H9 (cell line): ENCODE measurements around the gene EPO. TPM values are rescaled to one million over a fixed set of nuclear protein-coding genes. Genes with fewer than 3 reads are reported as not detected.

Experiments
- DNase-seq: peaks from one replicate; pipeline ENCODE4 v3.0.0-alpha.2; 2017
- H2AFZ ChIP-seq: one replicate; pipeline ENCODE4 v1.6.1; 2013; ENCODE audit warnings: mild to moderate bottlenecking, low read length, control low read depth, moderate library complexity
- H2AK5ac ChIP-seq: 2 replicates; pipeline ENCODE4 v1.6.1; 2013; ENCODE audit warnings: low read length, control low read depth, mixed read lengths; ENCODE audit not compliant: insufficient read length
- H2BK120ac ChIP-seq: one replicate; pipeline ENCODE4 v1.6.1; 2013; ENCODE audit warnings: low read depth, mild to moderate bottlenecking, low read length, control low read depth, inconsistent platforms; ENCODE audit not compliant: poor library complexity, severe bottlenecking
- H2BK12ac ChIP-seq: 2 replicates; pipeline ENCODE4 v1.6.1; 2013; ENCODE audit warnings: low read length, control low read depth, mixed read lengths, low read depth; ENCODE audit not compliant: insufficient read length
- H2BK15ac ChIP-seq: 2 replicates; pipeline ENCODE4 v1.6.1; 2013; ENCODE audit warnings: low read depth, low read length, control low read depth
- H2BK20ac ChIP-seq: one replicate; pipeline ENCODE4 v1.6.1; 2013; ENCODE audit warnings: low read depth, mild to moderate bottlenecking, low read length, control low read depth, inconsistent platforms; ENCODE audit not compliant: poor library complexity, severe bottlenecking
- H2BK5ac ChIP-seq: 2 replicates; pipeline ENCODE4 v1.6.1; 2013; ENCODE audit warnings: low read length, control low read depth, mixed read lengths; ENCODE audit not compliant: insufficient read length
- H3K14ac ChIP-seq: 2 replicates; pipeline ENCODE4 v1.6.1; 2013; ENCODE audit warnings: low read length, control low read depth; ENCODE audit not compliant: insufficient read depth
- H3K18ac ChIP-seq: 2 replicates; pipeline ENCODE4 v1.6.1; 2013; ENCODE audit warnings: low read depth, mild to moderate bottlenecking, mixed read lengths, low read length, control low read depth; ENCODE audit not compliant: insufficient read length
- H3K23ac ChIP-seq: 2 replicates; pipeline ENCODE4 v1.6.1; 2013; ENCODE audit warnings: low read length, control low read depth, mixed read lengths, low read depth; ENCODE audit not compliant: insufficient read length
- H3K23me2 ChIP-seq: 2 replicates; pipeline ENCODE4 v1.6.1; 2013; ENCODE audit warnings: low read depth, mild to moderate bottlenecking, mixed read lengths, low read length, control low read depth; ENCODE audit not compliant: insufficient read length, poor library complexity, severe bottlenecking
- H3K27ac ChIP-seq: 2 replicates; pipeline ENCODE4 v1.5.1; 2013; ENCODE audit warnings: low read length, control low read depth, mixed read lengths, low read depth; ENCODE audit not compliant: insufficient read length
- H3K27me3 ChIP-seq: 2 replicates; pipeline ENCODE4 v1.6.1; 2013; ENCODE audit warnings: low read length, control low read depth, inconsistent platforms; ENCODE audit not compliant: insufficient read depth
- H3K4ac ChIP-seq: 2 replicates; pipeline ENCODE4 v1.6.1; 2013; ENCODE audit warnings: low read depth, mild to moderate bottlenecking, control low read depth, inconsistent platforms, low read length, moderate library complexity
- H3K4me1 ChIP-seq: 2 replicates; pipeline ENCODE4 v1.6.1; 2013; ENCODE audit warnings: low read length, control low read depth, inconsistent platforms; ENCODE audit not compliant: insufficient read depth
- H3K4me2 ChIP-seq: 2 replicates; pipeline ENCODE4 v1.6.1; 2013; ENCODE audit warnings: low read length, control low read depth, mixed read lengths; ENCODE audit not compliant: insufficient read length, insufficient read depth
- H3K56ac ChIP-seq: 2 replicates; pipeline ENCODE4 v1.6.1; 2013; ENCODE audit warnings: low read depth, mild to moderate bottlenecking, mixed read lengths, low read length, control low read depth; ENCODE audit not compliant: insufficient read length
- H3K79me1 ChIP-seq: 2 replicates; pipeline ENCODE4 v1.6.1; 2013; ENCODE audit warnings: low read depth, mild to moderate bottlenecking, moderate library complexity, low read length, control low read depth, inconsistent platforms; ENCODE audit not compliant: insufficient read depth, poor library complexity, severe bottlenecking
- H3K79me2 ChIP-seq: 2 replicates; pipeline ENCODE4 v1.6.1; 2013; ENCODE audit warnings: low read length, control low read depth, inconsistent platforms; ENCODE audit not compliant: insufficient read depth
- H3K9ac ChIP-seq: 2 replicates; pipeline ENCODE4 v1.6.1; 2013; ENCODE audit warnings: low read length, control low read depth, mixed read lengths; ENCODE audit not compliant: insufficient read length; ENCODE audit errors: extremely low read depth
- H3K9me3 ChIP-seq: one replicate; pipeline ENCODE4 v1.6.1; 2013; ENCODE audit warnings: low read depth, low read length, inconsistent platforms; ENCODE audit not compliant: control insufficient read depth
- H3T11ph ChIP-seq: one replicate; pipeline ENCODE4 v1.6.1; 2013; ENCODE audit warnings: mild to moderate bottlenecking, low read length, control low read depth, inconsistent platforms
- H4K20me1 ChIP-seq: one replicate; pipeline ENCODE4 v1.6.1; 2013; ENCODE audit not compliant: control insufficient read depth, insufficient read length, insufficient read depth
- H4K5ac ChIP-seq: 2 replicates; pipeline ENCODE4 v1.6.1; 2013; ENCODE audit warnings: low read depth, mild to moderate bottlenecking, mixed read lengths, low read length, control low read depth; ENCODE audit not compliant: insufficient read length
- H4K8ac ChIP-seq: replicated peaks from 2 replicates; pipeline ENCODE4 v1.6.1; 2013; ENCODE audit warnings: low read length, control low read depth, mixed read lengths, low read depth; ENCODE audit not compliant: insufficient read length
- H4K91ac ChIP-seq: 2 replicates; pipeline ENCODE4 v1.6.1; 2013; ENCODE audit warnings: low read depth, mild to moderate bottlenecking, moderate library complexity, mixed read lengths, low read length, control low read depth; ENCODE audit not compliant: insufficient read length
- H3K27ac Mint-ChIP-seq, 3 experiments: 2 replicates in 2 of 3; 3 replicates in 1 of 3; pipeline ENCODE4 v1.8.0; 2020 to 2021; ENCODE audit warnings: mixed read lengths in 3 of 3, mild to moderate bottlenecking in 1 of 3, moderate library complexity in 1 of 3
- H3K27me3 Mint-ChIP-seq: 2 replicates; pipeline ENCODE4 v1.8.0; 2021; ENCODE audit warnings: low read depth, mild to moderate bottlenecking, moderate library complexity, mixed read lengths
- H3K36me3 Mint-ChIP-seq, 3 experiments: 2 replicates in 2 of 3; 3 replicates in 1 of 3; pipeline ENCODE4 v1.8.0; 2020 to 2021; ENCODE audit warnings: low read depth in 3 of 3, mixed read lengths in 3 of 3; ENCODE audit not compliant: insufficient read depth in 1 of 3
- H3K4me1 Mint-ChIP-seq, 2 experiments: 2 replicates each; pipeline ENCODE4 v1.8.0; 2020; ENCODE audit warnings: mixed read lengths in 2 of 2
- H3K4me3 Mint-ChIP-seq, 2 experiments: 2 replicates in 1 of 2; 3 replicates in 1 of 2; pipeline ENCODE4 v1.8.0; 2020 to 2021; ENCODE audit warnings: mild to moderate bottlenecking in 2 of 2, mixed read lengths in 2 of 2, moderate library complexity in 1 of 2
- H3K9me3 Mint-ChIP-seq, 2 experiments: 2 replicates in 1 of 2; 3 replicates in 1 of 2; pipeline ENCODE4 v1.8.0; 2020; ENCODE audit warnings: mild to moderate bottlenecking in 2 of 2, mixed read lengths in 2 of 2, moderate library complexity in 1 of 2
- CTCF ChIP-seq: fragments of 200-600 bp; sonication (generic); conservative IDR thresholded peaks from 3 replicates; pipeline ENCODE4 v1.8.0; 2021; ENCODE audit warnings: antibody characterized with exemption, mild to moderate bottlenecking
- WGBS: extraction: QIAGEN DNeasy Blood & Tissue Kit; methylation state at CpG from one replicate; pipeline ENCODE4 v1.1.7; 2013; ENCODE audit warnings: missing lambda C conversion rate, low lambda C conversion rate, mixed read lengths; ENCODE audit not compliant: insufficient read length; ENCODE audit errors: extremely low coverage; 5-methylcytosine and 5-hydroxymethylcytosine counted together
- total RNA-seq: library from RNA; stranded (reverse); gene quantifications from 2 replicates; pipeline ENCODE4 v1.2.1, GENCODE V29; 2021

The EPO gene
- total RNA-seq, 1 experiment from 2014 or later: 0.44 TPM

GRCh38 chr7:100687261-100687660, 33.0 kb upstream of the EPO start:
- no peaks in the 10 kb centered on the region for H3K9me3 ChIP-seq
- peaks cover 1% of the 10 kb centered on the region for H3K23me2 ChIP-seq
- H3K18ac ChIP-seq: no peak overlapping the region
- H2BK120ac ChIP-seq: no peak overlapping the region
- DNase-seq: no peak
- Mint-ChIP-seq H3K36me3 (peaks cover 32 to 70% (median 64%) of the 10 kb centered on the region in 3 experiments), H3K27ac (no peak overlapping the region), H3K27me3 (no peaks in the 10 kb centered on the region), H3K9me3 (no peaks in the 10 kb centered on the region), H3K4me3 (no peak overlapping the region), H3K4me1 (peaks cover 15 to 20% of the 10 kb centered on the region in 2 experiments)
- H3K79me1 ChIP-seq: peaks cover 5% of the 10 kb centered on the region
- no peak overlapping the region for H3K27ac ChIP-seq
- no peak overlapping the region for H3K4me2 ChIP-seq
- no peak overlapping the region for H2BK15ac ChIP-seq
- no peak overlapping the region for H3K4ac ChIP-seq
- peaks cover 19% of the 10 kb centered on the region; the same call in 1 of the 2 replicates for H3K79me2 ChIP-seq
- H4K5ac ChIP-seq: no peak overlapping the region
- no peak overlapping the region for H2AFZ ChIP-seq
- H3K23ac ChIP-seq: no peak overlapping the region
- no peak overlapping the region for H3T11ph ChIP-seq
- H3K27me3 ChIP-seq: no peaks in the 10 kb centered on the region
- no CpG with 5 or more reads among the region's 22 CpGs for WGBS
- no peaks in the 10 kb centered on the region for H4K20me1 ChIP-seq
- H2BK12ac ChIP-seq: no peak overlapping the region
- no peak overlapping the region for H2BK20ac ChIP-seq
- H3K4me1 ChIP-seq: 0 out of 2 replicates have a peak, but pooled peaks cover 1% of the 10 kb centered on the region
- no peak overlapping the region for H2BK5ac ChIP-seq
- no peak for TF ChIP-seq CTCF
- no peak overlapping the region for H3K9ac ChIP-seq
- no peak overlapping the region for H2AK5ac ChIP-seq
- H3K56ac ChIP-seq: no peak overlapping the region
- H4K91ac ChIP-seq: no peak overlapping the region
- no peak overlapping the region for H3K14ac ChIP-seq
- no peak overlapping the region for H4K8ac ChIP-seq
